ENCODE measurements around the gene STK35.

DNA sequence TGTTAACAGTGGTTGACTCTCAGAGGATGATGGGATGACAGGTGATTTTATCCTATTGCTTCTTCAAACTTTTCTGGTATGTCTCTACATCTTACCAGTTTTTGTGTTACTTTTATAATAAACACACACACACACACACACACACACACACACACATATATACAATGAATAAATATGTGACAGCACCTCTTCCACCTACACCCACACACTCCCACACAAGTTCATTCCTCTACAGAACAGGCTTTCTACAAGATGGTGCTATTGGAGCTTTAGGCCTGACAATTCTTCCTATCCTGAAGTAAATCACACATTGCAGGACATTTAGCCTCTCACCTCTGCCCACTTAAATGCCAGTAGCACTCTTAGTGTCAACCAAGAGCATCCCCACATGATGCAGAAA, 46.7 kb upstream of the STK35 start:
- TF ChIP-seq EZH2 (IDR thresholded peaks at IDR 0.05; ENCODE audit: insufficient read depth, poor library complexity, severe bottlenecking) (no peak), EZH2phosphoT487 (IDR thresholded peaks at IDR 0.05; ENCODE audit: insufficient read depth, low read depth) (no peak)
